ENCODE measurements around the gene GNA15.

Gene GNA15

GRCh38 chr19:3185461-3186159 is 49.8 kb downstream of the GNA15 start, which contains the start of gene NCLN (continued):
- peak; percentile 60; the same call in 1 of the 2 replicates for TF ChIP-seq ZBTB7A (tag by site-specific recombination; IDR thresholded peaks at IDR 0.05; ENCODE audit: low read depth)
- TF ChIP-seq ZNF449 (tag by site-specific recombination; IDR thresholded peaks at IDR 0.05): no peak
- TF ChIP-seq ZNF175 (tag by site-specific recombination; IDR thresholded peaks at IDR 0.05): no peak
- TF ChIP-seq, protein P1, sequence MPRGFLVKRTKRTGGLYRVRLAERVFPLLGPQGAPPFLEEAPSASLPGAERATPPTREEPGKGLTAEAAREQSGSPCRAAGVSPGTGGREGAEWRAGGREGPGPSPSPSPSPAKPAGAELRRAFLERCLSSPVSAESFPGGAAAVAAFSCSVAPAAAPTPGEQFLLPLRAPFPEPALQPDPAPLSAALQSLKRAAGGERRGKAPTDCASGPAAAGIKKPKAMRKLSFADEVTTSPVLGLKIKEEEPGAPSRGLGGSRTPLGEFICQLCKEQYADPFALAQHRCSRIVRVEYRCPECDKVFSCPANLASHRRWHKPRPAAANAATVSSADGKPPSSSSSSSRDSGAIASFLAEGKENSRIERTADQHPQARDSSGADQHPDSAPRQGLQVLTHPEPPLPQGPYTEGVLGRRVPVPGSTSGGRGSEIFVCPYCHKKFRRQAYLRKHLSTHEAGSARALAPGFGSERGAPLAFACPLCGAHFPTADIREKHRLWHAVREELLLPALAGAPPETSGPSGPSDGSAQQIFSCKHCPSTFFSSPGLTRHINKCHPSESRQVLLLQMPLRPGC (tag by site-specific recombination; IDR thresholded peaks at IDR 0.05): 0 out of 2 replicates have a peak, but pooled peaks have one; percentile 15
- TF ChIP-seq ZNF37A (tag by site-specific recombination; IDR thresholded peaks at IDR 0.05): no peak
- TF ChIP-seq, protein P2, sequence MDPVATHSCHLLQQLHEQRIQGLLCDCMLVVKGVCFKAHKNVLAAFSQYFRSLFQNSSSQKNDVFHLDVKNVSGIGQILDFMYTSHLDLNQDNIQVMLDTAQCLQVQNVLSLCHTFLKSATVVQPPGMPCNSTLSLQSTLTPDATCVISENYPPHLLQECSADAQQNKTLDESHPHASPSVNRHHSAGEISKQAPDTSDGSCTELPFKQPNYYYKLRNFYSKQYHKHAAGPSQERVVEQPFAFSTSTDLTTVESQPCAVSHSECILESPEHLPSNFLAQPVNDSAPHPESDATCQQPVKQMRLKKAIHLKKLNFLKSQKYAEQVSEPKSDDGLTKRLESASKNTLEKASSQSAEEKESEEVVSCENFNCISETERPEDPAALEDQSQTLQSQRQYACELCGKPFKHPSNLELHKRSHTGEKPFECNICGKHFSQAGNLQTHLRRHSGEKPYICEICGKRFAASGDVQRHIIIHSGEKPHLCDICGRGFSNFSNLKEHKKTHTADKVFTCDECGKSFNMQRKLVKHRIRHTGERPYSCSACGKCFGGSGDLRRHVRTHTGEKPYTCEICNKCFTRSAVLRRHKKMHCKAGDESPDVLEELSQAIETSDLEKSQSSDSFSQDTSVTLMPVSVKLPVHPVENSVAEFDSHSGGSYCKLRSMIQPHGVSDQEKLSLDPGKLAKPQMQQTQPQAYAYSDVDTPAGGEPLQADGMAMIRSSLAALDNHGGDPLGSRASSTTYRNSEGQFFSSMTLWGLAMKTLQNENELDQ (tag by site-specific recombination; IDR thresholded peaks at IDR 0.05; ENCODE audit: low read depth): no peak
- no peak for TF ChIP-seq ZNF529 (tag by site-specific recombination; IDR thresholded peaks at IDR 0.05; ENCODE audit: insufficient replicate concordance)
- no peak for TF ChIP-seq ZNF785 (tag by site-specific recombination; IDR thresholded peaks at IDR 0.05)
- no peak for TF ChIP-seq ZNF133 (tag by site-specific recombination; IDR thresholded peaks at IDR 0.05)
- TF ChIP-seq ZNF223 (tag by site-specific recombination; IDR thresholded peaks at IDR 0.05): no peak
- no peak for TF ChIP-seq ZNF513 (tag by site-specific recombination; IDR thresholded peaks at IDR 0.05)
- TF ChIP-seq ZNF837 (tag by site-specific recombination; IDR thresholded peaks at IDR 0.05): no peak
- TF ChIP-seq SP2 (tag by site-specific recombination; IDR thresholded peaks at IDR 0.05): peak; percentile 49
- no peak for TF ChIP-seq ZNF558 (tag by site-specific recombination; IDR thresholded peaks at IDR 0.05)
- TF ChIP-seq YY1 (tag by site-specific recombination; IDR thresholded peaks at IDR 0.05): no peak
- TF ChIP-seq, protein P3, sequence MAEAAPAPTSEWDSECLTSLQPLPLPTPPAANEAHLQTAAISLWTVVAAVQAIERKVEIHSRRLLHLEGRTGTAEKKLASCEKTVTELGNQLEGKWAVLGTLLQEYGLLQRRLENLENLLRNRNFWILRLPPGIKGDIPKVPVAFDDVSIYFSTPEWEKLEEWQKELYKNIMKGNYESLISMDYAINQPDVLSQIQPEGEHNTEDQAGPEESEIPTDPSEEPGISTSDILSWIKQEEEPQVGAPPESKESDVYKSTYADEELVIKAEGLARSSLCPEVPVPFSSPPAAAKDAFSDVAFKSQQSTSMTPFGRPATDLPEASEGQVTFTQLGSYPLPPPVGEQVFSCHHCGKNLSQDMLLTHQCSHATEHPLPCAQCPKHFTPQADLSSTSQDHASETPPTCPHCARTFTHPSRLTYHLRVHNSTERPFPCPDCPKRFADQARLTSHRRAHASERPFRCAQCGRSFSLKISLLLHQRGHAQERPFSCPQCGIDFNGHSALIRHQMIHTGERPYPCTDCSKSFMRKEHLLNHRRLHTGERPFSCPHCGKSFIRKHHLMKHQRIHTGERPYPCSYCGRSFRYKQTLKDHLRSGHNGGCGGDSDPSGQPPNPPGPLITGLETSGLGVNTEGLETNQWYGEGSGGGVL (tag by site-specific recombination; IDR thresholded peaks at IDR 0.05): no peak
- no peak for TF ChIP-seq GFI1B (tag by site-specific recombination; IDR thresholded peaks at IDR 0.05)
- TF ChIP-seq ZNF114 (tag by site-specific recombination; IDR thresholded peaks at IDR 0.05): no peak
- no peak for TF ChIP-seq ZNF501 (tag by site-specific recombination; IDR thresholded peaks at IDR 0.05)
- TF ChIP-seq ZNF239 (tag by site-specific recombination; IDR thresholded peaks at IDR 0.05): no peak
- no peak for TF ChIP-seq ZSCAN4 (tag by site-specific recombination; IDR thresholded peaks at IDR 0.05)
- TF ChIP-seq, protein P4, sequence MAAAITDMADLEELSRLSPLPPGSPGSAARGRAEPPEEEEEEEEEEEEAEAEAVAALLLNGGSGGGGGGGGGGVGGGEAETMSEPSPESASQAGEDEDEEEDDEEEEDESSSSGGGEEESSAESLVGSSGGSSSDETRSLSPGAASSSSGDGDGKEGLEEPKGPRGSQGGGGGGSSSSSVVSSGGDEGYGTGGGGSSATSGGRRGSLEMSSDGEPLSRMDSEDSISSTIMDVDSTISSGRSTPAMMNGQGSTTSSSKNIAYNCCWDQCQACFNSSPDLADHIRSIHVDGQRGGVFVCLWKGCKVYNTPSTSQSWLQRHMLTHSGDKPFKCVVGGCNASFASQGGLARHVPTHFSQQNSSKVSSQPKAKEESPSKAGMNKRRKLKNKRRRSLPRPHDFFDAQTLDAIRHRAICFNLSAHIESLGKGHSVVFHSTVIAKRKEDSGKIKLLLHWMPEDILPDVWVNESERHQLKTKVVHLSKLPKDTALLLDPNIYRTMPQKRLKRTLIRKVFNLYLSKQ (tag by site-specific recombination; IDR thresholded peaks at IDR 0.05; ENCODE audit: borderline replicate concordance): no peak
- TF ChIP-seq, protein P5, sequence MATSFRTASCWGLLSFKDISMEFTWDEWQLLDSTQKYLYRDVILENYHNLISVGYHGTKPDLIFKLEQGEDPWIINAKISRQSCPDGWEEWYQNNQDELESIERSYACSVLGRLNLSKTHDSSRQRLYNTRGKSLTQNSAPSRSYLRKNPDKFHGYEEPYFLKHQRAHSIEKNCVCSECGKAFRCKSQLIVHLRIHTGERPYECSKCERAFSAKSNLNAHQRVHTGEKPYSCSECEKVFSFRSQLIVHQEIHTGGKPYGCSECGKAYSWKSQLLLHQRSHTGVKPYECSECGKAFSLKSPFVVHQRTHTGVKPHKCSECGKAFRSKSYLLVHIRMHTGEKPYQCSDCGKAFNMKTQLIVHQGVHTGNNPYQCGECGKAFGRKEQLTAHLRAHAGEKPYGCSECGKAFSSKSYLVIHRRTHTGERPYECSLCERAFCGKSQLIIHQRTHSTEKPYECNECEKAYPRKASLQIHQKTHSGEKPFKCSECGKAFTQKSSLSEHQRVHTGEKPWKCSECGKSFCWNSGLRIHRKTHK (tag by site-specific recombination; IDR thresholded peaks at IDR 0.05): no peak
- no peak for TF ChIP-seq ZNF132 (tag by site-specific recombination; IDR thresholded peaks at IDR 0.05; ENCODE audit: borderline replicate concordance)
- TF ChIP-seq ZNF660 (tag by site-specific recombination; IDR thresholded peaks at IDR 0.05): peak; percentile 44; the same call in 1 of the 2 replicates
- TF ChIP-seq SP3 (tag by site-specific recombination; IDR thresholded peaks at IDR 0.05): peak; percentile 67
